Measurements from ENCODE around the gene E4F1.
"Not testable (repeated sequence)": the region's sequence is repeated elsewhere in the genome, so short reads cannot be mapped to it uniquely, and the experiment has no call there.

The E4F1 gene

GRCh38 chr16:2237102-2237482 is 13.7 kb downstream of the E4F1 start:
- H3K4me3 ChIP-seq (ENCODE audit: low read length), result no peak overlapping the region
- DNase-seq (ENCODE audit: low read depth, low spot score), result no peak

- no peak for DNase-seq (ENCODE audit: low read depth, low spot score)
- no peak overlapping the region for H3K4me3 ChIP-seq (ENCODE audit: low read length)
These were observed 14.2 kb downstream of the E4F1 start for GRCh38 chr16:2237493-2238149.

- H3K4me3 ChIP-seq (ENCODE audit: low read length), result no peak overlapping the region
- DNase-seq (ENCODE audit: low read depth, low spot score), result no peak
These were observed 14.9 kb downstream of the E4F1 start for GRCh38 chr16:2238150-2238837.

GRCh38 chr16:2238838-2239675 is 15.7 kb downstream of the E4F1 start:
- H3K4me3 ChIP-seq (ENCODE audit: low read length), result no peak overlapping the region
- DNase-seq (ENCODE audit: low read depth, low spot score), result no peak

GRCh38 chr16:2240331-2240730 is 16.9 kb downstream of the E4F1 start:
- DNase-seq (ENCODE audit: low read depth, low spot score); H3K4me3 ChIP-seq (ENCODE audit: low read length): not testable (repeated sequence)

- no peak for DNase-seq (ENCODE audit: low read depth, low spot score)
- H3K4me3 ChIP-seq (ENCODE audit: low read length), result no peak overlapping the region
These were observed 19.2 kb downstream of the E4F1 start for GRCh38 chr16:2242598-2242997.

- no peak for DNase-seq (ENCODE audit: low read depth, low spot score)
- no peak overlapping the region for H3K4me3 ChIP-seq (ENCODE audit: low read length)
These were observed 19.7 kb downstream of the E4F1 start for GRCh38 chr16:2243031-2243528.

GRCh38 chr16:2243781-2244180 is 20.4 kb downstream of the E4F1 start:
- DNase-seq (ENCODE audit: low read depth, low spot score), result no peak
- no peak overlapping the region for H3K4me3 ChIP-seq (ENCODE audit: low read length)

GRCh38 chr16:2244301-2244700 is 20.9 kb downstream of the E4F1 start:
- no peak overlapping the region for H3K4me3 ChIP-seq (ENCODE audit: low read length)
- no peak for DNase-seq (ENCODE audit: low read depth, low spot score)

- no peak for DNase-seq (ENCODE audit: low read depth, low spot score)
- no peak overlapping the region for H3K4me3 ChIP-seq (ENCODE audit: low read length)
These were observed 21.8 kb downstream of the E4F1 start for GRCh38 chr16:2244926-2245795.

- no peak for DNase-seq (ENCODE audit: low read depth, low spot score)
These were observed 23.0 kb downstream of the E4F1 start for GRCh38 chr16:2246301-2246885.

GRCh38 chr16:2250652-2251295 is 27.4 kb downstream of the E4F1 start:
- DNase-seq (ENCODE audit: low read depth, low spot score), result no peak
- H3K4me3 ChIP-seq (ENCODE audit: low read length), result no peak overlapping the region

More at GRCh38 chr16:2246301-2246885, 23.0 kb downstream of the E4F1 start:
- no peak overlapping the region for H3K4me3 ChIP-seq (ENCODE audit: low read length)

GRCh38 chr16:2251296-2252111 is 28.1 kb downstream of the E4F1 start, which contains the start of gene ECI1:
TSS of gene ECI1 (minus strand) at chr16:2251587. CDS start at chr16:2251566, 21 bp downstream.
- no peak within 1 kb of the TSS for H3K4me3 ChIP-seq (ENCODE audit: low read length)
- DNase-seq (ENCODE audit: low read depth, low spot score), result no peak

- no peak overlapping the region for H3K4me3 ChIP-seq (ENCODE audit: low read length)
- DNase-seq (ENCODE audit: low read depth, low spot score), result no peak
These were observed 29.4 kb downstream of the E4F1 start for GRCh38 chr16:2252806-2253148.

GRCh38 chr16:2253293-2253692 is 29.9 kb downstream of the E4F1 start:
- DNase-seq (ENCODE audit: low read depth, low spot score), result no peak
- no peak overlapping the region for H3K4me3 ChIP-seq (ENCODE audit: low read length)

- DNase-seq (ENCODE audit: low read depth, low spot score), result no peak
- no peak overlapping the region for H3K4me3 ChIP-seq (ENCODE audit: low read length)
These were observed 33.2 kb downstream of the E4F1 start for GRCh38 chr16:2256531-2257140.

- DNase-seq (ENCODE audit: low read depth, low spot score), result no peak
- no peak overlapping the region for H3K4me3 ChIP-seq (ENCODE audit: low read length)
These were observed 34.3 kb downstream of the E4F1 start for GRCh38 chr16:2257726-2258125.

Measured in Jurkat, Clone E6-1 (cell line).